ENCODE measurements around the gene PHACTR3.

Gene PHACTR3

DNA sequence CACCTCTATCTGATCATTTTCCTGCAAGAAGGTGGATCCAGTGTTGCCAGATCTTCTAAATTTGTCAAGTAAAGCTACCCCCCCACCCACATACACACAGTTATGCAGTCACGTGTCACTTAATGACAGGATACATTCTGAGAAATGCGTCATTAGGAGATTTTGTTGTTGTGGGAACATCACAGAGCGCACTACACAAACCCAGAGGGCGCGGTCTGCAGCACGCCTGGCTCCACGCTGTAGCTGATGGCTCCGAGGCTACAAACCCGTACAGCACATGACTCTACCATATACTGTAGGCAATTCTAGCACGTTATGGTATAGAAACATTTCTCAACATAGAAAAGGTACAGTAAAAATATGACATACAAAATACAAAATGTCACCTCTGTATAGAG, 202.2 kb downstream of the PHACTR3 start:
- no peak for ATAC-seq (ENCODE audit: low read depth)
- DNase-seq (ENCODE audit: low spot score), result peak; percentile 65
- H3K4me1 ChIP-seq (ENCODE audit: insufficient read depth, poor library complexity, severe bottlenecking), result no peaks in the 10 kb centered on the region
- no peak overlapping the region for H3K4me3 ChIP-seq (ENCODE audit: severe bottlenecking)
- TF ChIP-seq, protein P1, sequence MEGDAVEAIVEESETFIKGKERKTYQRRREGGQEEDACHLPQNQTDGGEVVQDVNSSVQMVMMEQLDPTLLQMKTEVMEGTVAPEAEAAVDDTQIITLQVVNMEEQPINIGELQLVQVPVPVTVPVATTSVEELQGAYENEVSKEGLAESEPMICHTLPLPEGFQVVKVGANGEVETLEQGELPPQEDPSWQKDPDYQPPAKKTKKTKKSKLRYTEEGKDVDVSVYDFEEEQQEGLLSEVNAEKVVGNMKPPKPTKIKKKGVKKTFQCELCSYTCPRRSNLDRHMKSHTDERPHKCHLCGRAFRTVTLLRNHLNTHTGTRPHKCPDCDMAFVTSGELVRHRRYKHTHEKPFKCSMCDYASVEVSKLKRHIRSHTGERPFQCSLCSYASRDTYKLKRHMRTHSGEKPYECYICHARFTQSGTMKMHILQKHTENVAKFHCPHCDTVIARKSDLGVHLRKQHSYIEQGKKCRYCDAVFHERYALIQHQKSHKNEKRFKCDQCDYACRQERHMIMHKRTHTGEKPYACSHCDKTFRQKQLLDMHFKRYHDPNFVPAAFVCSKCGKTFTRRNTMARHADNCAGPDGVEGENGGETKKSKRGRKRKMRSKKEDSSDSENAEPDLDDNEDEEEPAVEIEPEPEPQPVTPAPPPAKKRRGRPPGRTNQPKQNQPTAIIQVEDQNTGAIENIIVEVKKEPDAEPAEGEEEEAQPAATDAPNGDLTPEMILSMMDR (IDR thresholded peaks at IDR 0.05; ENCODE audit: poor library complexity, severe bottlenecking), result no peak
- no peaks in the 10 kb centered on the region for H3K36me3 ChIP-seq (ENCODE audit: low read depth)
- H3K27me3 ChIP-seq (ENCODE audit: insufficient read depth, poor library complexity, severe bottlenecking), result no peaks in the 10 kb centered on the region
- H3K9me3 ChIP-seq (ENCODE audit: severe bottlenecking), result no peaks in the 10 kb centered on the region
- H3K27ac ChIP-seq (ENCODE audit: poor library complexity, severe bottlenecking), result no peak overlapping the region

DNA sequence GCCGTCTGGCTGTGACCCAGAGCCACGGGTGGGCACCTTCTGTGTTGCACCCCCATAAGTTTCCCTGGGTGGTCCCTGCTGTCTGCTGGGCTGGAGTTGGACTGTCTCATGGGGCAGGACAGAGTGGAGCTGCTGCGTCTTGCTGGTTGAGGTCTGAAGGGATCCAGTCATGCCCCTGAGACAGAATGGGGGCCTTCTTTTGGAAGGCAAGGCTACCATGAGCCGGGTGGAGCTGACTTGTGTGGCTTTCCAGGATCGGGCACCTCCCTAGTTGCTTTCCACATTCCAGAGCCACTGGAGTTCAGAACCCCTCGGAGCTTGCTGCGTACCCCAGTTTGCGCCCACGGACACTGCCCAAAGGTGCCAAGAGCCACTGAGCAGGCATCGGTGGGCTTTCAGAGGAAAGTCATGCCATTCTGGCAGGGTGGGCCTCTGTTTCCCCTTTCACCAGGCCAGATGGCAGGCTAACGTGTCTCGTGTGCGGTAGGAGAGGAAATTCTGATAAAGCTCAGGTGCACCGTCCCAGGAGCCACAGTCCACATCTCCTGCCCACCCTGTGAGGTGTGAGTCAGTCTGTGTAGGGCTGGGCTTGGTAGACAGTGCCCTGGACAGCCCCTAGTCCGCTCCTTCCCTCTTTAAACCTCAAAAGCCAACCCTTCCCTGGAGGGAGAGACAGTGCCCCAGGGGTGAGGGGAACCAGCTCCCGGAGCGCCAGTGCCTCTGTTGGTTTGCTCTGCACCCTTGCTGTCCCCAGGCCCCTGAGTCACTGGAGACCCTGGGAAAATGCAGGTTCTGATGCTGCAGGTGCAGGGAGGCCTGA, 203.8 kb downstream of the PHACTR3 start:
- ATAC-seq (ENCODE audit: low read depth), result no peak
- H3K36me3 ChIP-seq (ENCODE audit: low read depth), result no peaks in the 10 kb centered on the region
- H3K4me3 ChIP-seq (ENCODE audit: severe bottlenecking), result no peak overlapping the region
- H3K27ac ChIP-seq (ENCODE audit: poor library complexity, severe bottlenecking), result no peak overlapping the region
- no peaks in the 10 kb centered on the region for H3K27me3 ChIP-seq (ENCODE audit: insufficient read depth, poor library complexity, severe bottlenecking)
- H3K4me1 ChIP-seq (ENCODE audit: insufficient read depth, poor library complexity, severe bottlenecking), result no peaks in the 10 kb centered on the region
- peak; percentile 69 for DNase-seq (ENCODE audit: low spot score)
- TF ChIP-seq, protein P1 (IDR thresholded peaks at IDR 0.05; ENCODE audit: poor library complexity, severe bottlenecking), result no peak
- no peaks in the 10 kb centered on the region for H3K9me3 ChIP-seq (ENCODE audit: severe bottlenecking)

DNA sequence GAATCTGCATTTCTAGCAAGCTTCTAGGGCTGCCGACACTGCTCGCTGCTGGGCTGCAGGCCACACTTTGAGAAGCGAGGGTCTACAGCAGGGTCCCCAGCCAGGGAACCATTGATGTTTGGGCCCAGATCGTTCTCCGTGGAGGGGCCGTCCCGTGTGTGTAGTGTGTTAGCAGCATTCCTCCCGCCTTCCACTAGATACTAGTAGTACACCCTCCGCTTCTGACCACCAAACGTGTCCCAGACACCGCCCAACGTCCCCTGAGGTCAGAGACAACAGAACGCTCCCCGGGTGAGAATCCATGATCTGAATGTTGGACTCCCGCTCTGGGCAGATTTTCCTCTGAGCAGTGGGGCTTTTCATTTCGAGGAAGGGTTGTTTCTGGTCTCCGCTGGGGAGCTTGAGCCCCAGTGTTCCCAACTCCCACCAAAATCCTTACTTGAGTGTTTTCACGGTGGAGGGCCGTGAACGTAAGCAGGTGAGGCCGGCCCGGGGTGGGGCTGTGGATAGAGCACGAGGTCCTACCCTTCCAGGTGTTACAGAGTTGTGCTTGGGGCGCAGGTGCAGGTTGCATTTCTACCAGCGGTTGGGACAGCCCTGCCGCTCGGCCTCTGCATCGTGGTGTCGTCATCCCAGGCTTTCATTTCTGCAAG, 204.5 kb downstream of the PHACTR3 start:
- DNase-seq (ENCODE audit: low spot score) (peak; percentile 78), ATAC-seq (ENCODE audit: low read depth) (no peak)
- Histone ChIP-seq H3K36me3 (ENCODE audit: low read depth) (no peaks in the 10 kb centered on the region), H3K27ac (ENCODE audit: poor library complexity, severe bottlenecking) (no peak overlapping the region), H3K4me3 (ENCODE audit: severe bottlenecking) (no peak overlapping the region), H3K9me3 (ENCODE audit: severe bottlenecking) (no peaks in the 10 kb centered on the region), H3K4me1 (ENCODE audit: insufficient read depth, poor library complexity, severe bottlenecking) (no peaks in the 10 kb centered on the region), H3K27me3 (ENCODE audit: insufficient read depth, poor library complexity, severe bottlenecking) (no peaks in the 10 kb centered on the region)
- TF ChIP-seq, protein P1 (IDR thresholded peaks at IDR 0.05; ENCODE audit: poor library complexity, severe bottlenecking), result no peak

DNA sequence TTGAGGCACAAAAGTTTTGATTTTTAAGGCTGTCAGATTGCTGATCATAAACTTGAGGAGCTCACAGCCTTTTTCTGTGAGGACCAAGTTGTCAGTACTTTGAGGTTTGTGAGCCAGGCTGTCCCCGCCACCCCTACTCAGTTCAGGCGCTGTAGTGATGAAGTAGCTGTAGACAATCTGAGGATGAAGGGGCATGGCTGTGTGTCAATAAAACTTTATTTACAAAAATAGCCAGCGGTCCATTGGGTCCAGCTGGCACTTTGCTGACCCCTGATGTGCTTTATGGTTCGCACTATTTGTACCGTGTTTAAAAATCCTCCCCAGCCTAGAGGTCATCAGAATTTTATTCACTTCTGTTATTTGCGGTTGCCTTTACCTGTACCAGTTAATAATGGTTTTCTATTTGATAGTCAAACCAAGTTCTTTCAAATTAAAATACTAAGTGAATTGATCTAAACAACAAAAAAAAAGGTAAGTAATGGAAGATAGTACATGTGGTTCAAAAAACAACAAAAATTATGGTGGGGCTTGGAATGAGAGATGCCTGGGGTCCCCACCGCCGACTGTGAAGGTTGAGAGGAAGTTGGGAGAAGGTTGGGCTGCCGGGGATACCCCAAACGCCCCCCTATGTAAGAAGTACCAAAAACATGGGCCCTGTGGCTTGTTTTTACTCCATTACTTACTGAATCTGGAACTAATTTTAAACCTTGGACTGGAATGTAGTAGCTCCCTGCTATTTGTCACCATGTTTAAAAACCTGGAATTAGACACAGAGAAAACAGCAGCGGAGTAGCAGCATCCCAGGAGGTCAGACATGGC, 205.5 kb downstream of the PHACTR3 start:
- TF ChIP-seq, protein P1 (IDR thresholded peaks at IDR 0.05; ENCODE audit: poor library complexity, severe bottlenecking), result no peak
- H3K4me3 ChIP-seq (ENCODE audit: severe bottlenecking), result no peak overlapping the region
- no peak overlapping the region for H3K27ac ChIP-seq (ENCODE audit: poor library complexity, severe bottlenecking)
- ATAC-seq (ENCODE audit: low read depth) (no peak), DNase-seq (ENCODE audit: low spot score) (peak; percentile 51)
- no peaks in the 10 kb centered on the region for H3K4me1 ChIP-seq (ENCODE audit: insufficient read depth, poor library complexity, severe bottlenecking)
- H3K36me3 ChIP-seq (ENCODE audit: low read depth), result no peaks in the 10 kb centered on the region
- H3K9me3 ChIP-seq (ENCODE audit: severe bottlenecking), result no peaks in the 10 kb centered on the region
- no peaks in the 10 kb centered on the region for H3K27me3 ChIP-seq (ENCODE audit: insufficient read depth, poor library complexity, severe bottlenecking)
